Fibroblast of lung (primary cell): ENCODE results near the gene TANC1. TPM values are rescaled to one million over a fixed set of nuclear protein-coding genes. Genes with fewer than 3 reads are reported as not detected.
A peak's percentile ranks its signal among the peaks of the same experiment; 100 is the strongest.

Source experiments
- DNase-seq, 2 donors: peaks; one replicate each; pipeline versions ENCODE4 v3.0.0 to v3.0.0-alpha.2; 2010; ENCODE audit warnings: low read depth in 2 of 2
- H2AFZ ChIP-seq: 2 replicates; pipeline ENCODE4 v1.5.1; 2012; ENCODE audit warnings: low read length, control low read depth, inconsistent platforms
- H3K27ac ChIP-seq: 2 replicates; pipeline ENCODE4 v1.5.1; 2011; ENCODE audit warnings: low read length, control low read depth; ENCODE audit not compliant: insufficient read depth
- H3K27me3 ChIP-seq: 2 replicates; pipeline ENCODE4 v1.5.1; 2011; ENCODE audit warnings: mild to moderate bottlenecking, low read length; ENCODE audit not compliant: control insufficient read depth, insufficient read depth
- H3K36me3 ChIP-seq: 2 replicates; pipeline ENCODE4 v1.5.1; 2011; ENCODE audit warnings: low read length; ENCODE audit not compliant: control insufficient read depth, insufficient read depth
- H3K4me1 ChIP-seq: 2 replicates; pipeline ENCODE4 v1.5.1; 2011; ENCODE audit warnings: low read length; ENCODE audit not compliant: control insufficient read depth, insufficient read depth; ENCODE audit errors: extremely low read depth
- H3K4me2 ChIP-seq: 2 replicates; pipeline ENCODE4 v1.5.1; 2011; ENCODE audit warnings: low read length, control low read depth; ENCODE audit not compliant: insufficient read depth; ENCODE audit errors: extremely low read depth
- H3K4me3 ChIP-seq, 4 experiments: fragments of 200-600 bp in 1 of 4; sonication (generic) in 1 of 4; replicated peaks in 1 of 4; 2 replicates each; pipeline ENCODE4 v1.5.1; 2011 to 2016; ENCODE audit warnings: low read length in 4 of 4, low read depth in 3 of 4, mild to moderate bottlenecking in 3 of 4, control low read depth in 2 of 4, inconsistent platforms in 1 of 4, mixed read lengths in 1 of 4; ENCODE audit not compliant: insufficient read depth in 1 of 4; ENCODE audit errors: control extremely low read depth in 1 of 4
- H3K79me2 ChIP-seq: 2 replicates; pipeline ENCODE4 v1.5.1; 2012; ENCODE audit warnings: mild to moderate bottlenecking, low read length, inconsistent platforms; ENCODE audit not compliant: control insufficient read depth, insufficient read depth
- H3K9ac ChIP-seq: 2 replicates; pipeline ENCODE4 v1.5.1; 2011; ENCODE audit warnings: mild to moderate bottlenecking, low read length, control low read depth; ENCODE audit not compliant: insufficient read depth
- H3K9me3 ChIP-seq: 2 replicates; pipeline ENCODE4 v1.5.1; 2012; ENCODE audit warnings: low read depth, low read length; ENCODE audit not compliant: control insufficient read depth, insufficient read depth
- H4K20me1 ChIP-seq: 2 replicates; pipeline ENCODE4 v1.5.1; 2011; ENCODE audit warnings: low read length; ENCODE audit not compliant: control insufficient read depth, insufficient read depth; ENCODE audit errors: extremely low read depth
- CTCF ChIP-seq, 2 donors: IDR thresholded peaks in 1 of 2; conservative IDR thresholded peaks in 1 of 2; 1 replicate in 1 of 2; 2 replicates in 1 of 2; pipeline ENCODE4 v1.5.1; 2011 to 2012; ENCODE audit warnings: low read length in 2 of 2, control low read depth in 1 of 2, inconsistent platforms in 1 of 2, low read depth in 1 of 2, mild to moderate bottlenecking in 1 of 2
- EZH2 ChIP-seq: IDR thresholded peaks from 2 replicates; pipeline ENCODE4 v1.5.1; 2012; ENCODE audit warnings: low read length, control low read depth, mild to moderate bottlenecking; ENCODE audit errors: missing control alignments
- polyA plus RNA-seq, 2 donors: library from polyadenylated mRNA; depleted of rRNA in 1 of 2; stranded (reverse) in 1 of 2; unstranded in 1 of 2; fragments of >200 nt; gene quantifications; 2 replicates each; pipeline ENCODE4 v1.2.1, GENCODE V29; 2011 to 2012; ENCODE audit warnings: missing spikeins in 1 of 2
- total RNA-seq: library from RNA; depleted of rRNA; stranded (reverse); fragments of >200 nt; gene quantifications from 2 replicates; pipeline ENCODE4 v1.2.1, GENCODE V29; 2014

Gene TANC1
- total and polyA plus RNA-seq, 2 donors (not counting 1 experiment from before 2014, with no cell fraction given): 32.7 to 41.9 TPM

GRCh38 chr2:159199236-159199635 is 230.8 kb downstream of the TANC1 start:
- Histone ChIP-seq H3K27ac (no peak overlapping the region), H3K9ac (no peak overlapping the region), H4K20me1 (no peaks in the 10 kb centered on the region), H3K4me1 (peaks cover 17% of the 10 kb centered on the region), H3K27me3 (no peaks in the 10 kb centered on the region), H3K79me2 (no peaks in the 10 kb centered on the region), H3K36me3 (peaks cover 16% of the 10 kb centered on the region), H2AFZ (no peak overlapping the region), H3K9me3 (no peaks in the 10 kb centered on the region), H3K4me3 (no peak overlapping the region), H3K4me2 (no peak overlapping the region)
- DNase-seq: no peak
- TF ChIP-seq CTCF (conservative IDR thresholded peaks at IDR 0.05 in 1 of 2, IDR thresholded peaks at IDR 0.05 in 1 of 2; ENCODE audit: low read depth in 1 of 2, low read length in 2 of 2): no peak
- no peak for TF ChIP-seq EZH2

GRCh38 chr2:159199761-159200465 is 231.5 kb downstream of the TANC1 start:
- peaks cover 13% of the 10 kb centered on the region for H3K36me3 ChIP-seq
- H3K27me3 ChIP-seq: no peaks in the 10 kb centered on the region
- H3K4me2 ChIP-seq: no peak overlapping the region
- no peaks in the 10 kb centered on the region for H3K79me2 ChIP-seq
- H3K9ac ChIP-seq: no peak overlapping the region
- H3K4me1 ChIP-seq: peaks cover 17% of the 10 kb centered on the region
- TF ChIP-seq CTCF (conservative IDR thresholded peaks at IDR 0.05 in 1 of 2, IDR thresholded peaks at IDR 0.05 in 1 of 2; ENCODE audit: low read depth in 1 of 2, low read length in 2 of 2) (no peak), EZH2 (no peak)
- H3K9me3 ChIP-seq: no peaks in the 10 kb centered on the region
- DNase-seq: no peak
- no peaks in the 10 kb centered on the region for H4K20me1 ChIP-seq
- no peak overlapping the region for H3K27ac ChIP-seq
- H2AFZ ChIP-seq: no peak overlapping the region
- H3K4me3 ChIP-seq: no peak overlapping the region

- Histone ChIP-seq H3K27ac (no peak overlapping the region), H3K9me3 (no peaks in the 10 kb centered on the region), H2AFZ (no peak overlapping the region), H3K4me2 (no peak overlapping the region), H3K79me2 (no peaks in the 10 kb centered on the region), H3K9ac (no peak overlapping the region), H3K27me3 (no peaks in the 10 kb centered on the region), H3K36me3 (peaks cover 13% of the 10 kb centered on the region), H3K4me3 (no peak overlapping the region), H4K20me1 (no peaks in the 10 kb centered on the region), H3K4me1 (peaks cover 17% of the 10 kb centered on the region)
- TF ChIP-seq CTCF (conservative IDR thresholded peaks at IDR 0.05 in 1 of 2, IDR thresholded peaks at IDR 0.05 in 1 of 2; ENCODE audit: low read depth in 1 of 2, low read length in 2 of 2) (no peak), EZH2 (no peak)
- peak; percentile 47 to 53 for DNase-seq
Measured at GRCh38 chr2:159200498-159200897, 232.1 kb downstream of the TANC1 start.
